ENCODE results near the gene PTPRF.

PTPRF gene

DNA sequence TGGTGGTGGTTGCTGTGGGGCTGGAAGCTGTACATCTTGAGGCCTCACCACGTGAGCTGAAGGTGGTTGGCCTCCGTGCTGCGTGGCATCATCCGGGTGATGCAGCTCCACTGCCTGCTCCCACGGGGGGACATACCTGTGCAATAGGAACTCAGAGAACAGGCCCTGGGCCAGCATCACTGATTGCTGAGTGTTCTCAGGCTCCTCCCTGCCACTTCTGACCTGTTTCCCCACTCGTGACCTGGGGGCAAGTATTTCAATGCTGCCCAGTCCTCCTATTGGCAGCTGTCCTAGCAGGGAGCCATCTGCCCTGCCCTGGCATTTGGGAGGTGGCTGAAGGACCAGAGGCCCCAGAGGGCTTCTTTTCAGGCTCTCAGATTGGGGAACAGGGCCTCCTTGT lies 26.1 kb downstream of the PTPRF start:
- DNase-seq: no peak

- no peak for DNase-seq
Observed at GRCh38 chr1:43557744-43558245, 27.1 kb downstream of the PTPRF start.

GRCh38 chr1:43558346-43558841 lies 27.7 kb downstream of the PTPRF start:
- no peak for DNase-seq

- DNase-seq: no peak
Observed at GRCh38 chr1:43559714-43560113, 29.0 kb downstream of the PTPRF start.

GRCh38 chr1:43560286-43560685 lies 29.6 kb downstream of the PTPRF start:
- no peak for DNase-seq

DNA sequence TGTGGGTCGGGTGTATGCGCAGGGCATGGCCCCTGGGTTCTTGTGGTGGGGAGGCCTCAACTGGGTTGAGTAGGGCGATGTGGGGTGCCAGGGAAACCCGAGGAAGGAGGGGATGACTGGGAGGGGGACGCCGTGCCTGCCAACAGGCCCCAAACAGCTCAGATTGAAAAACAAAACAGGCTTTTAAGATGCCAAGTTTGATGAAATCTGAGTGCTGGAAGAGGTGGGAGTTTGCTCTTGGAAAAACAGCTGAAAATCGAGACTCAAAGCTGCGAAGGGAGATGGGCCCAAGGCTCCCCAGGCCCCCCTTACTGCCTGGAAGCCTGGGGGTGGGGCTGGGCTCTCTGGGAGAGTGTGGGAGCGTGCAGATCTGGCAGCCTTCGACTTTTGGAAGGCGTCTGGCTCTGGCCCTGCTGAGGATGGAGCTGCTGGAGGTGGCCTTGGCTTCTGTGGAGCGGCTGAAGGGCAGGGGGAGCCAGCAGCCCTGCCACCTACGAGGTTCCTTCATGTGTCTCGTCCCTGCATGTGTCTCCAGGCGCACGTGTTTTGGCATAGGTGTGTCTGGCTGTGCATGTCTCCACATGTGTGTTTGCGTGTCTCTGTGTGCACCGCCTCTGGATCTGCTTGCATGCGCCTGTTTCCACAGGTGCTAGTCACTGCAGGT lies 33.3 kb downstream of the PTPRF start:
- DNase-seq: no peak

GRCh38 chr1:43564551-43565348 lies 34.1 kb downstream of the PTPRF start:
- DNase-seq: peak; percentile 44

DNA sequence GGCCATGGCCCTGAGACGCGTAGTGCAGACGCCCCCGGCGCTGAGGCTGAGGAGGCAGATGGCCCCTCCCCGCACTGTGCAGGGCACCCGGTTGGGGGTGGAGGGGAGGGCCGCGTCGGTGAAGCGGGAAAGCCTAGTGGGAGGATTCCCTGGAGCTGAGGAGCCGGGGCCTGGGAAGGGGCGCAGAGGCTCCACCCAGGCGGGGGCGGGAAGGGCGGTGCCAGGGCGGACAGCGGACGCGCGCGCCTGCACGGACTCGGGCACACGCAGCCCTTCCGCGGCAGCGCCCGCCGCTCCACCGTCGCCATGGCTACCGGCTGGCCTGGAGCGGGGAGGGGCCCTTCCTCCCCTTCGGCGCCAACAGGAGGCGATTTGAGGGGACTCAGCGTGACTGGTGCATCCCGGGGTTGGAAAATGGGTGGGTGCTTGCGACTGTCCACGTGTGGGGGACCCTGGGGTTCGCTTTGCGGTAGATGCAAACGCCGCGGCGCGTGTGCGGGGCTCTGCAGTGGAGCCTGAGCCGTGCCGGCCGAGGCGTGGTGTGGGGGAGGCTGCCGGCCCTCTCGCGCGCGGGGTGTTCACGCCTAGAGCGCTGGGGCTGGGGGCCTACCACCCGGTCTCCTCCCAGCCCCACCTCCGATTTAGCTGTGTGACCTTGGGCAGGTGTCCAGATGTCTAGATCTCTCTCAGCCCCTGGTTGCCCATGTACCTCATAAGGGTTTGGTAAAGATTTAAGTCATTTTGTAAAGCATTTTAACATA lies 35.1 kb downstream of the PTPRF start:
- peak; percentile 81 for DNase-seq

GRCh38 chr1:43566382-43567044 lies 35.8 kb downstream of the PTPRF start:
- peak; percentile 34 for DNase-seq

DNA sequence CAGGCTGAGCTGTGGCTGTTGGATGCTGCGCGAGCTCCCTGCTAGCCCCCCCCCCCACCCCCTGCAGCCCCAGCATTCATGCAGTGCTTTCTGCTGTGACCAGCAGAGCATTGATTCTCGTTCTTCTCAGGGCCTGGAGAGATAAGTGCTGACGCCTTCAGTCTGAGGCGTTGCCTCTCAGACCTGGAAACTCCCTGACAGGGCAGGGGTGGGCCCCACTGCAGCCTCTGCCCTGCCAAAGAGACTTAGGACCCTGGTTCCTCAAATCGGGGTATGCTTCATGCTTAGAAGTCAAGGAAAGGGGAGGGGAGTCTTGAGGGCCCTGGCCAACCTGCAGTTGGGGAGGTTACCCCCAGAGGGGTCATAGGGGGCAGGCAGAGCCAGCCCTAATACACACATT lies 38.5 kb downstream of the PTPRF start:
- no peak for DNase-seq

GRCh38 chr1:43570277-43570676 lies 39.6 kb downstream of the PTPRF start:
- no peak for DNase-seq

GRCh38 chr1:43570715-43571114 lies 40.0 kb downstream of the PTPRF start:
- DNase-seq: no peak

- peak; percentile 22 for DNase-seq
Observed at GRCh38 chr1:43572084-43572483, 41.4 kb downstream of the PTPRF start.

DNA sequence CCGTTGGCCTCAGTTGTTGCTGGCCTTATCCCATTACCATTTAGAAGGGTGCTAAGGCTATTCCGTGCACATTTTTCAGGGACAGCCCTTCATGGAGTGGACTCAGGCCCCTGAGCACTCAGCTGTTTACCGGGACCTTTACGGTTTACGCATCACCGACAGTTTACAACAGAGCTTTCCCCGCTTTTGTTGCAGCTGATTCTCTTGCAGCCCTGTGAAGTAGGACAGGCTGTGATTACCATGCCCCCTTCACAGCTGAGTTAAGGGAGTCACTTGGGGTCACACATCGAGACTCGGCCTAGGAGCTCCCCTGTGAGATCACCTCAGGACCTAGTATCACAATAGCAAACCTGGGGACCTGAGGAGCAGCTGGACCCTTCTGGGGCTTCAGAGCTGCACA lies 41.9 kb downstream of the PTPRF start:
- peak; percentile 53 for DNase-seq

- no peak for DNase-seq
Observed at GRCh38 chr1:43573066-43573800, 42.5 kb downstream of the PTPRF start.

DNA sequence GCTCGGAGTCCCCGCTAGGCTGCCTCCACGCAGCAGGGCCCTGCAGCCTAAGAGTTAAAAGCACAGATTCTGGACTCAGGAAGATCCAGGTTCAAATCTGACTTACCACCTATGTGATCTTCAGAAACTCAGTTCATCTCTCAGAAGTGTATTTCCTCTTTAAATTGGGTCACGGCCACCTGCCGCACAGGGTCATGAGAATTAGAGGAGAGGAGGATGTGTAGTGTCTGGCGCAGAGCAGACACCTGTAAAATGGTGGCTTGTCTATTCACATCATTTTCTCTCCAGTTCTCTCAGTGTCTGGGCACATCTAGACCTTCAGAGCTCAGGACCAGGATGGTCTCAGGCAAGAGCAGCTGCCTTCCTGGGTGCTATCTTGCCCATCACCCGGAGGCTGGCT lies 45.8 kb downstream of the PTPRF start:
- no peak for DNase-seq

DNA sequence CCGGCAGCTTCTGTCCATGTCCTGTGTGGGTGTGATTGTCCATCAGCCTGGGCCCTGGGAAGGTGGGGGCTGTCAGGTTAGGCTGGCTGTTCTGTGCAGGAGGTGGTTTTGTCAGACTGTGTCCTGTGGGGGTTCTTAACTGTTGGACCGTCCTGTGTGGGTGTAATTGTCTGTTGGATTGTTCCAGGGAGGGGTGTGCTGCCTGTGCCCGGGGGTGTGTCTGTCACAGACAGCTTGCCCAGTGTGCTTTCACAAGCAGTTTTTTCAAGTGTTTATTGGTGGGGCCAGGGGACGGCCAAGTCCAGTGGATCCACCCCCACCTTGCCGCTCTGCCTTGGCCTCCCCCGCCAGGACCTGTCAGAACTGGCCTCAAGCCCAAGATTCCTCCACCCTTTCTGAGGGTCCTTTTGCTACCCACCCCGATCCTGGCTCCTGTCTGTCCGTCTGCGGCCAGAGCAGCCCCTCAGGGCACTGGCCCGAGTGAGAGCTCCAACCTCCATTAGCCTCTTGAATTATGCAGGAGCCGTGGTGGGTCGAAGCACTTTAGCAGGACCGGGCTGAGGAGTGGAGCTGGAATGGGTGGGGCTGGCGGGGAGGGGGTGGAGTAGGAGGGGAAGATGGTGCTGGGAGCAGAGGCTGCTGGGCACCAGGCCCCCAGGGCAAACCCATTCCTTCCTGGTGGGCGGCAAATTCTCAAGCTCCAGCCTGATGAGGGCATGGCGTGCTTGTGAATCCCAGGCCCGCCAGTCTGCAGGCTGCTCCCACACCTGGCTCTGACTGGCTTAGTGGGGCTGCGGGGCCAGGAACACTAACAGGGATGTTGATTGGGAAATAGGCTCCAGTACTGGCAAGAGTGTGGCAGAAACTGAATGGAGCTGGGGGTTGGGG lies 47.2 kb downstream of the PTPRF start:
- DNase-seq: no peak

- no peak for DNase-seq
Observed at GRCh38 chr1:43580039-43580438, 49.4 kb downstream of the PTPRF start.

DNA sequence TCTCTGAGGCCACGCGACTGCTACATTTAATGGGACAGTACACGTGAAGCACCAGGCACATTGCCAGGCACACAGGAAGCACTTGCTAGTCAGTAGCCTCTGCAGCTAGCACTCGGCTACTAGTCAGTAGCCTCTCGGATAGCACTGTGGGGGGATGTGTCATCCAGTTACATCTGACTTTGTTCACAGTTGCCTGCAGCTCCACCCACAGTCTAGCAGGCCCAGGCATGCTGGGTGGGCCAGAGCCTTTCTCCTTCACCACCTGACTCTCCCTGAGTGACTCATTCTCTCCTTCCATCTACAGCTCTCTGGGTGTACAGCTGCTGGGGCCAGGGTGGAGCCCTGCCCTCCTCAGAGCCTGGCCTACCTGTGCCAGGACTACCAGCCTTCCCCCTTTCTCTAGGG lies 51.5 kb downstream of the PTPRF start:
- DNase-seq: peak; percentile 85

DNA sequence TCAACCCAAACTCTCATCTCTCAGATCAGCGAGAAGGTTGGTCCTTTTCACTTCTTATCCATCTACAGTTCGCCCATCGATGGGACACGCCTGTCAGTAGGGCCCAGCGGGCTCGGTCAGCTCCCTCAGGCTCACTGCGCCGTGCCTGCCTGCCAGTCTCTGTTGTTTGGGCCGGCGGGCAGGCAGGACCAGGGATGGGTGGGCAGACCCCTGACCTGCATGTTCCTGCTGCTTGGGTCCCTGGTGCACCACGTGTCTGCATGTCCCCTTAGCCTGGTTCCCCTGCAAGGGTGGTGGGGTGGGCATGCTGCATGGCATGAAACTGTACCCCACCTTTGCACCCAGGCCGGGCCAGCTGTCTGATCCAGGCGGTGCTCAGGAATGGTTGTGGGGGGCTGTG lies 52.4 kb downstream of the PTPRF start:
- DNase-seq: no peak

- no peak for DNase-seq
Observed at GRCh38 chr1:43584204-43584603, 53.5 kb downstream of the PTPRF start.

All from DMS53 (cell line).